HFF-Myc (cell line): ENCODE results near the gene GPC1.

ENCODE experiments used
- DNase-seq: peaks from one replicate; pipeline ENCODE4 v3.0.0-alpha.2; 2011; ENCODE audit warnings: low read depth; ENCODE audit errors: extremely low read depth
- H3K4me3 ChIP-seq: replicated peaks from 2 replicates; pipeline ENCODE4 v1.5.1; 2011; ENCODE audit warnings: low read depth, mild to moderate bottlenecking, control low read depth, low read length
- CTCF ChIP-seq: IDR thresholded peaks from 2 replicates; pipeline ENCODE4 v1.5.1; 2012; ENCODE audit warnings: mild to moderate bottlenecking, low read depth, low read length, control low read depth; ENCODE audit errors: missing control alignments

Gene GPC1

GRCh38 chr2:240467149-240467642 lies 31.7 kb downstream of the GPC1 start:
- no peak for TF ChIP-seq CTCF
- no peak for DNase-seq
- H3K4me3 ChIP-seq, result no peak overlapping the region

GRCh38 chr2:240467659-240468302 lies 32.3 kb downstream of the GPC1 start:
- H3K4me3 ChIP-seq, result no peak overlapping the region
- no peak for TF ChIP-seq CTCF
- DNase-seq, result no peak

GRCh38 chr2:240468303-240469238 lies 33.1 kb downstream of the GPC1 start:
- no peak for DNase-seq
- no peak overlapping the region for H3K4me3 ChIP-seq
- no peak for TF ChIP-seq CTCF

GRCh38 chr2:240469239-240469636 lies 33.8 kb downstream of the GPC1 start:
- DNase-seq, result no peak
- TF ChIP-seq CTCF, result no peak
- no peak overlapping the region for H3K4me3 ChIP-seq

GRCh38 chr2:240469740-240470139 lies 34.3 kb downstream of the GPC1 start:
- DNase-seq, result no peak
- TF ChIP-seq CTCF, result no peak
- H3K4me3 ChIP-seq, result no peak overlapping the region

GRCh38 chr2:240472078-240472790 lies 36.8 kb downstream of the GPC1 start:
- no peak overlapping the region for H3K4me3 ChIP-seq
- TF ChIP-seq CTCF, result no peak
- DNase-seq, result no peak
